Vagina (tissue), 2 donors: ENCODE results near the gene AMZ1. TPM values are rescaled to one million over a fixed set of nuclear protein-coding genes. Genes with fewer than 3 reads are reported as not detected.

Experiments used
- DNase-seq, 2 donors: peaks; one replicate each; pipeline ENCODE4 v3.0.0-alpha.2; 2017; ENCODE audit errors: extremely low spot score in 2 of 2
- H3K27ac ChIP-seq: fragments of 200-600 bp; sonication (generic); one replicate; pipeline ENCODE4 v1.5.1; 2019
- H3K27me3 ChIP-seq: fragments of 200-600 bp; sonication (generic); one replicate; pipeline ENCODE4 v1.5.1; 2019
- H3K36me3 ChIP-seq, 2 donors: fragments of 200-600 bp; sonication (generic); one replicate each; pipeline ENCODE4 v1.5.1; 2017 to 2019
- H3K4me1 ChIP-seq: fragments of 200-600 bp; sonication (generic); one replicate; pipeline ENCODE4 v1.5.1; 2019
- H3K4me3 ChIP-seq, 2 donors: fragments of 200-600 bp; sonication (generic); 1 replicate in 1 of 2; 2 replicates in 1 of 2; pipeline ENCODE4 v1.5.1; 2016 to 2019
- H3K9me3 ChIP-seq: fragments of 200-600 bp; sonication (generic); one replicate; pipeline ENCODE4 v1.5.1; 2019
- CTCF ChIP-seq, 3 experiments: fragments of 450-650 bp in 2 of 3; fragments of 200-600 bp in 1 of 3; sonication (generic) in 1 of 3; IDR thresholded peaks; one replicate each; pipeline ENCODE4 v1.5.1; 2017 to 2019; ENCODE audit warnings: antibody characterized with exemption in 3 of 3, mild to moderate bottlenecking in 2 of 3, moderate library complexity in 2 of 3
- POLR2A ChIP-seq, 2 donors: fragments of 450-650 bp; IDR thresholded peaks; one replicate each; pipeline ENCODE4 v1.6.1; 2017; ENCODE audit warnings: antibody characterized with exemption in 2 of 2, mild to moderate bottlenecking in 2 of 2, moderate library complexity in 2 of 2
- POLR2AphosphoS5 ChIP-seq, 2 donors: sonication (generic); formaldehyde crosslinking; IDR thresholded peaks; one replicate each; pipeline ENCODE4 v1.9.0; 2017; ENCODE audit warnings: antibody characterized with exemption in 2 of 2, mild to moderate bottlenecking in 2 of 2, low read depth in 1 of 2; ENCODE audit not compliant: insufficient read depth in 1 of 2
- intact Hi-C: fragments of 100-400 bp; cut with DNase I; formaldehyde crosslinking; loops from one replicate; pipeline ENCODE4 v1.15.1; 2023
- total RNA-seq: library from RNA; depleted of rRNA; stranded (reverse); fragments of >200 nt; gene quantifications from one replicate; pipeline ENCODE4 v1.2.3, GENCODE V29; 2016

The AMZ1 gene
- total RNA-seq, 1 donor from 2014 or later, result 1.2 TPM

DNA sequence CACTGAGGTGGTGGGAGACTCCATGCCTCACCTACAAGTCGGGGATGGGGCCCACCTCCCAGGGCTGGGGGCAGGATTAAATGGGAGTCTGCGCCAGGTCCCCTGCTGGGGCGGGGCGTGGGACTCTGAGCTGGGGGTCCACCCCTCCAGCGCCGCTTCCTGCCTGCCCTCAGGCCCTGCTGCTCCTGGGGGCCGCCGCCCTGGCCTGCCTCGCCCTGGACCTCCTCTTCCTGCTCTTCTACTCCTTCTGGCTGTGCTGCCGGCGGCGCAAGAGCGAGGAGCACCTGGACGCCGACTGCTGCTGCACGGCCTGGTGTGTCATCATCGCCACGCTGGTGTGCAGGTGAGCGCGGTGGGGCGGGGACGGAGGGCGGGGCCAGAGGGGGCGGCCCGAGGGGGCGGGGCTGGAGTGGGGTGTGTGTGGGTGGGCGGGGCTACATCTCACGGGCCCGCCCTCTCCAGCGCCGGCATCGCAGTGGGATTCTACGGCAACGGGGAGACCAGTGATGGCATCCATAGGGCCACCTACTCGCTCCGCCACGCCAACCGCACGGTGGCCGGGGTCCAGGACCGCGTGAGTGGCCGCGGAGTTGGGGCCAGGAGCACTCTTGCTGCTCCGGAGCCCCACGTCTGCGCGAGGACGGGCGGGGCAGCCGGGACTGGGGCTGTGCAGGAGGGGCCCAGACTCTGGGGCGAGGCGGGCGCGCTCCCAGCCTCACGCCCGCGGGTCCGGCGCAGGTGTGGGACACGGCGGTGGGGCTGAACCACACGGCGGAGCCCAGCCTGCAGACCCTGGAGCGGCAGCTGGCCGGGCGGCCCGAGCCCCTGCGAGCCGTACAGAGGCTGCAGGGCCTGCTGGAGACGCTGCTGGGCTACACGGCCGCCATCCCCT is 41.1 kb upstream of the AMZ1 start:
- no peak for TF ChIP-seq POLR2A (IDR thresholded peaks at IDR 0.05)
- no peak for TF ChIP-seq POLR2AphosphoS5 (IDR thresholded peaks at IDR 0.05; ENCODE audit: insufficient read depth in 1 of 2, low read depth in 1 of 2)
- TF ChIP-seq CTCF (IDR thresholded peaks at IDR 0.05), result no peak
- Histone ChIP-seq H3K9me3 (no peaks in the 10 kb centered on the region), H3K36me3 (peaks cover 0 to 18% of the 10 kb centered on the region in 2 donors), H3K4me3 (no peak overlapping the region), H3K4me1 (peaks cover 26% of the 10 kb centered on the region), H3K27ac (no peak overlapping the region), H3K27me3 (no peaks in the 10 kb centered on the region)
- intact Hi-C loops, result no loop called here
- no peak for DNase-seq

GRCh38 chr7:2647594-2648172 is 40.3 kb upstream of the AMZ1 start:
- H3K27ac ChIP-seq, result no peak overlapping the region
- TF ChIP-seq POLR2AphosphoS5 (IDR thresholded peaks at IDR 0.05; ENCODE audit: insufficient read depth in 1 of 2, low read depth in 1 of 2) (no peak), CTCF (IDR thresholded peaks at IDR 0.05) (no peak), POLR2A (IDR thresholded peaks at IDR 0.05) (no peak)
- H3K9me3 ChIP-seq, result no peaks in the 10 kb centered on the region
- peaks cover 23% of the 10 kb centered on the region for H3K4me1 ChIP-seq
- no peak overlapping the region for H3K4me3 ChIP-seq
- DNase-seq, result no peak
- intact Hi-C loops, result no loop called here
- H3K36me3 ChIP-seq, result peaks cover 0 to 21% of the 10 kb centered on the region in 2 donors
- no peaks in the 10 kb centered on the region for H3K27me3 ChIP-seq

DNA sequence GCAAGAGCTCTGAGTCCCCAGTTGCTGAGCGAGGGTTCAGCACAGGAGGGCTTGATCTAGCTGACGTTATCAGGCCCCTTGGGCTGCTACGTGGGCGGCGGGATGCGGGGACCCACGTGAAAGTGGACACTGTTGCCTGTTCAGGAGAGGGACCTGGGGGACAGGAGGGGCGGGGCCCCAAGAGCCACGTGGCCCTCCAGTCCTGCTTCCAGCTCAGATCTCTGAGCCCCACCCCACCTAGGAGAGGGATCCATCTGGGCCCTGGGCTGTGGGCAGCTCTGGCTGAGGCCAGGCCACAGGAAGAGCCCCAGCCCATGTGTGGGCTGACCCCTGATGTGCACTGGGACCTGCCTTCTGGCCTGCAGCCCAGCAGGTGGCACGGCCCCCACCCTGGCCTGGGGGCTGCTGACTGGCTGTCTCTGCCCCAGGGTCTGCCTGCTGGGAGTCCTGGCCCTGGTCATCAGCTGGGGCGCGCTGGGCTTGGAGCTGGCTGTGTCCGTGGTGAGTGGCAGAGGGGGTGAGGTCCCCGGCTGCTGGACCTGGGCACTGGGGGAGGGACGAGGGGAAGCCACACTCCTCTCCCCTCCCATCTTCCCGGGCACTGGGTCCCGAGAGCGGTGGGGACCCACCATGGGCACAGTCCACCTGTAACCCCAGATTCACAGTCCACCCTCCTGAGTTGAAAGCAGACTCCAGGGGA is 38.7 kb upstream of the AMZ1 start:
- H3K4me1 ChIP-seq, result peaks cover 13% of the 10 kb centered on the region
- H3K36me3 ChIP-seq, result peaks cover 0 to 21% of the 10 kb centered on the region in 2 donors
- no peak for DNase-seq
- H3K9me3 ChIP-seq, result no peaks in the 10 kb centered on the region
- no peak for TF ChIP-seq POLR2AphosphoS5 (IDR thresholded peaks at IDR 0.05; ENCODE audit: insufficient read depth in 1 of 2, low read depth in 1 of 2)
- no peak for TF ChIP-seq CTCF (IDR thresholded peaks at IDR 0.05)
- TF ChIP-seq POLR2A (IDR thresholded peaks at IDR 0.05), result no peak
- H3K27me3 ChIP-seq, result no peaks in the 10 kb centered on the region
- H3K4me3 ChIP-seq, result no peak overlapping the region
- H3K27ac ChIP-seq, result no peak overlapping the region
- intact Hi-C loops, result no loop called here

DNA sequence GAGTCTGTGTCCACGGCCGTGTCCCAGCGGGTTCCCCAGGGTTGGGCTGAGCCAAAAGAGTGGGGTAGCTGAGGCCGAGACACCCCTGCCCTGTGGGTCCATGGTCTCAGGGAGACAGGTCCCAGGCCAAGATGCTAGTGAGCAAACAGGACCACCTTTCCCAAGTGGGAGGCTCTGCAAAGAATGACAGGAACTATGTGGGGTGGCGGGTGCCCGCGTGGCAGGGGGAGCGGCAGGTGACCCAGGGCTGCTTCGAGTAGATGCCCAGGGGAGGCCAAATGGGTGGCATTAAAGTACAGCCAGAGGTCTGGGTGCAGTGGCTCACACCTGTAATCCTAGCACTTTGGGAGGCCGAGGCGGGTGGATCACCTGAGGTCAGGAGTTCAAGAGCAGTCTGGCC is 38.0 kb upstream of the AMZ1 start:
- Histone ChIP-seq H3K27ac (no peak overlapping the region), H3K36me3 (peaks cover 0 to 21% of the 10 kb centered on the region in 2 donors), H3K4me1 (peaks cover 7% of the 10 kb centered on the region), H3K4me3 (no peak overlapping the region), H3K9me3 (no peaks in the 10 kb centered on the region), H3K27me3 (no peaks in the 10 kb centered on the region)
- no peak for DNase-seq
- intact Hi-C loops, result no loop called here
- TF ChIP-seq POLR2AphosphoS5 (IDR thresholded peaks at IDR 0.05; ENCODE audit: insufficient read depth in 1 of 2, low read depth in 1 of 2) (no peak), POLR2A (IDR thresholded peaks at IDR 0.05) (no peak), CTCF (IDR thresholded peaks at IDR 0.05) (no peak)
